H1 (cell line): Measurements from ENCODE around the gene RIPOR3. TPM values are rescaled to one million over a fixed set of nuclear protein-coding genes. Genes with fewer than 3 reads are reported as not detected.

ENCODE experiments used
- CTCF ChIA-PET: fragments of 300-600 bp; sonication (Branson Sonifier 250); formaldehyde crosslinking; loops from one replicate; lab custom pipeline; 2021; ENCODE audit not compliant: partially characterized antibody; lab: Charles Lee
- POLR2A ChIA-PET: fragments of 300-600 bp; sonication (Branson Sonifier 250); formaldehyde crosslinking; loops from one replicate; lab custom pipeline; 2021; ENCODE audit warnings: inconsistent platforms; ENCODE audit not compliant: partially characterized antibody; lab: Charles Lee
- DNase-seq, 2 experiments: peaks; one replicate each; pipeline versions ENCODE4 v3.0.0 to v3.0.0-alpha.2; 2010 to 2022; ENCODE audit warnings: low spot score in 2 of 2, low read depth in 1 of 2, mixed read lengths in 1 of 2
- FAIRE-seq: peaks from 2 replicates; lab custom pipeline; 2011; peaks lifted over from hg19 to GRCh38; lab: Jason Lieb, UNC
- H2AFZ ChIP-seq: 2 replicates; pipeline ENCODE4 v1.8.1; 2012; ENCODE audit warnings: low read length, inconsistent platforms
- H2AK5ac ChIP-seq: 2 replicates; pipeline ENCODE4 v1.6.1; 2013; ENCODE audit warnings: low read depth, low read length
- H2BK120ac ChIP-seq: replicated peaks from 2 replicates; pipeline ENCODE3; 2013; ENCODE audit warnings: low read depth, low read length, inconsistent platforms
- H2BK12ac ChIP-seq: 2 replicates; pipeline ENCODE4 v1.6.1; 2013; ENCODE audit warnings: low read depth, low read length
- H2BK15ac ChIP-seq: 2 replicates; pipeline ENCODE4 v1.6.1; 2013; ENCODE audit warnings: low read length
- H2BK20ac ChIP-seq: 2 replicates; pipeline ENCODE4 v1.6.1; 2013; ENCODE audit warnings: low read length
- H2BK5ac ChIP-seq: 2 replicates; pipeline ENCODE4 v1.6.1; 2013; ENCODE audit warnings: low read depth, low read length
- H3K14ac ChIP-seq: 2 replicates; pipeline ENCODE4 v1.6.1; 2013; ENCODE audit warnings: inconsistent platforms; ENCODE audit not compliant: insufficient read length
- H3K18ac ChIP-seq: 2 replicates; pipeline ENCODE4 v1.6.1; 2013; ENCODE audit warnings: low read length; ENCODE audit errors: extremely low read depth
- H3K23ac ChIP-seq: 2 replicates; pipeline ENCODE4 v1.6.1; 2013; ENCODE audit warnings: inconsistent platforms; ENCODE audit not compliant: insufficient read length
- H3K23me2 ChIP-seq: 2 replicates; pipeline ENCODE4 v1.6.1; 2013; ENCODE audit warnings: low read depth, low read length
- H3K27ac ChIP-seq: 2 replicates; pipeline ENCODE4 v1.6.1; 2011; ENCODE audit warnings: low read depth, low read length, inconsistent platforms
- H3K27me3 ChIP-seq, 4 experiments: replicated peaks in 1 of 4; 1 replicate in 1 of 4; 2 replicates in 3 of 4; pipeline versions ENCODE4 v1.6.1 to v1.8.1; 2011 to 2013; ENCODE audit warnings: low read length in 3 of 4, mild to moderate bottlenecking in 3 of 4, inconsistent platforms in 2 of 4, mixed read lengths in 2 of 4, moderate library complexity in 1 of 4; ENCODE audit not compliant: control insufficient read depth in 3 of 4, insufficient read depth in 3 of 4; ENCODE audit errors: extremely low read depth in 1 of 4
- H3K36me3 ChIP-seq, 4 experiments: 2 replicates each; pipeline versions ENCODE4 v1.6.1 to v1.8.1; 2011 to 2013; ENCODE audit warnings: mild to moderate bottlenecking in 4 of 4, low read length in 3 of 4, moderate library complexity in 2 of 4, control low read depth in 1 of 4, inconsistent platforms in 1 of 4; ENCODE audit not compliant: insufficient read depth in 4 of 4, control insufficient read depth in 2 of 4
- H3K4ac ChIP-seq: replicated peaks from 2 replicates; pipeline ENCODE3; 2013; ENCODE audit warnings: low read length, low read depth, mixed read lengths, inconsistent platforms; ENCODE audit not compliant: insufficient read length
- H3K4me1 ChIP-seq, 4 experiments: replicated peaks in 1 of 4; 1 replicate in 1 of 4; 2 replicates in 3 of 4; pipeline versions ENCODE4 v1.6.1 to v1.8.1; 2011 to 2013; ENCODE audit warnings: low read length in 3 of 4, inconsistent platforms in 2 of 4, mixed read lengths in 1 of 4; ENCODE audit not compliant: insufficient read depth in 4 of 4, control insufficient read depth in 3 of 4
- H3K4me2 ChIP-seq, 2 experiments: 2 replicates each; pipeline versions ENCODE4 v1.6.1 to v1.8.1; 2011 to 2013; ENCODE audit warnings: low read depth in 2 of 2, low read length in 2 of 2, control low read depth in 1 of 2, inconsistent platforms in 1 of 2, mild to moderate bottlenecking in 1 of 2; ENCODE audit not compliant: insufficient read depth in 1 of 2
- H3K4me3 ChIP-seq, 4 experiments: fragments of 200-600, 300-600 bp in 1 of 4; sonication (generic), shearing (Covaris generic), sonication (Bioruptor Twin) in 1 of 4; 2 replicates each; pipeline versions ENCODE4 v1.5.1 to v1.8.1; 2011 to 2016; ENCODE audit warnings: low read length in 4 of 4, low read depth in 3 of 4, control low read depth in 2 of 4, inconsistent platforms in 2 of 4, mild to moderate bottlenecking in 2 of 4, mixed read lengths in 1 of 4, moderate library complexity in 1 of 4; ENCODE audit not compliant: insufficient read depth in 2 of 4; ENCODE audit errors: extremely low read depth in 1 of 4
- H3K56ac ChIP-seq: replicated peaks from 2 replicates; pipeline ENCODE3; 2013; ENCODE audit warnings: low read depth, mild to moderate bottlenecking, mixed read lengths, low read length, inconsistent platforms; ENCODE audit not compliant: insufficient read length
- H3K79me1 ChIP-seq: 2 replicates; pipeline ENCODE4 v1.6.1; 2013; ENCODE audit warnings: low read depth, low read length, control low read depth
- H3K79me2 ChIP-seq, 2 experiments: 2 replicates each; pipeline versions ENCODE4 v1.6.1 to v1.8.1; 2012 to 2013; ENCODE audit warnings: low read length in 2 of 2, mild to moderate bottlenecking in 2 of 2, inconsistent platforms in 1 of 2; ENCODE audit not compliant: insufficient read depth in 2 of 2, control insufficient read depth in 1 of 2
- H3K9ac ChIP-seq, 4 experiments: replicated peaks in 1 of 4; 1 replicate in 1 of 4; 2 replicates in 3 of 4; pipeline versions ENCODE4 v1.6.1 to v1.8.1; 2011 to 2013; ENCODE audit warnings: low read depth in 3 of 4, low read length in 3 of 4, control low read depth in 2 of 4, mild to moderate bottlenecking in 2 of 4, moderate library complexity in 2 of 4, inconsistent platforms in 1 of 4; ENCODE audit errors: extremely low read depth in 1 of 4
- H3K9me3 ChIP-seq, 2 experiments: 2 replicates each; pipeline versions ENCODE4 v1.6.1 to v1.8.1; 2012 to 2013; ENCODE audit warnings: mild to moderate bottlenecking in 2 of 2, moderate library complexity in 2 of 2, control low read depth in 1 of 2, inconsistent platforms in 1 of 2, low read depth in 1 of 2, low read length in 1 of 2, mixed read lengths in 1 of 2; ENCODE audit not compliant: insufficient read depth in 2 of 2
- H4K20me1 ChIP-seq, 2 experiments: replicated peaks in 1 of 2; 2 replicates each; pipeline versions ENCODE3 to v1.8.1; 2011 to 2013; ENCODE audit warnings: inconsistent platforms in 2 of 2, low read length in 2 of 2, mild to moderate bottlenecking in 1 of 2; ENCODE audit not compliant: insufficient read depth in 2 of 2, control insufficient read depth in 1 of 2
- H4K5ac ChIP-seq: 2 replicates; pipeline ENCODE4 v1.6.1; 2013; ENCODE audit warnings: low read length, low read depth, mixed read lengths, inconsistent platforms; ENCODE audit not compliant: insufficient read length
- H4K8ac ChIP-seq: 2 replicates; pipeline ENCODE4 v1.8.0; 2013; ENCODE audit warnings: mild to moderate bottlenecking, moderate library complexity, low read length, inconsistent platforms; ENCODE audit not compliant: insufficient read depth; ENCODE audit errors: extremely low read depth
- H4K91ac ChIP-seq: replicated peaks from 2 replicates; pipeline ENCODE3; 2013; ENCODE audit warnings: low read length, mixed read lengths, inconsistent platforms; ENCODE audit not compliant: insufficient read length
- WGBS, 2 experiments: shearing (Covaris generic) in 1 of 2; methylation state at CpG; one replicate each; pipeline versions ENCODE4 v1.1.6 to v1.1.7; 2013 to 2015; ENCODE audit warnings: low lambda C conversion rate in 2 of 2, mixed read lengths in 2 of 2, inconsistent platforms in 1 of 2, low coverage in 1 of 2, missing lambda C conversion rate in 1 of 2; ENCODE audit not compliant: insufficient replicate concordance in 2 of 2, insufficient coverage in 1 of 2, insufficient read length in 1 of 2; ENCODE audit errors: extremely low coverage in 1 of 2, missing lambda C conversion rate in 1 of 2; 5-methylcytosine and 5-hydroxymethylcytosine counted together
- polyA plus RNA-seq, 7 experiments: library from polyadenylated mRNA; depleted of rRNA in 3 of 7; stranded (reverse) in 5 of 7; unstranded in 2 of 7; fragments of >200 nt in 5 of 7; fragments of 200-250 nt in 2 of 7; gene quantifications; 1 replicate in 5 of 7; 2 replicates in 1 of 7; 4 replicates in 1 of 7; pipeline versions ENCODE4 v1.2.1 to v1.2.3, GENCODE V29; 2011 to 2013; ENCODE audit warnings: missing spikeins in 2 of 7, mixed read lengths in 2 of 7
- total RNA-seq: library from RNA; stranded (reverse); fragmentation: NEBNext Ultra II Directional; extraction: Animal tissue kit (Norgen Biotek cat#: 25700); gene quantifications from 2 replicates; pipeline ENCODE4 v1.2.1, GENCODE V29; 2021

RIPOR3 gene
- total and polyA plus RNA-seq, 2 of the 8 experiments (the other 6 are each of a cell fraction or from before 2014, with no cell fraction given) = 3.6 to 4.5 TPM

DNA sequence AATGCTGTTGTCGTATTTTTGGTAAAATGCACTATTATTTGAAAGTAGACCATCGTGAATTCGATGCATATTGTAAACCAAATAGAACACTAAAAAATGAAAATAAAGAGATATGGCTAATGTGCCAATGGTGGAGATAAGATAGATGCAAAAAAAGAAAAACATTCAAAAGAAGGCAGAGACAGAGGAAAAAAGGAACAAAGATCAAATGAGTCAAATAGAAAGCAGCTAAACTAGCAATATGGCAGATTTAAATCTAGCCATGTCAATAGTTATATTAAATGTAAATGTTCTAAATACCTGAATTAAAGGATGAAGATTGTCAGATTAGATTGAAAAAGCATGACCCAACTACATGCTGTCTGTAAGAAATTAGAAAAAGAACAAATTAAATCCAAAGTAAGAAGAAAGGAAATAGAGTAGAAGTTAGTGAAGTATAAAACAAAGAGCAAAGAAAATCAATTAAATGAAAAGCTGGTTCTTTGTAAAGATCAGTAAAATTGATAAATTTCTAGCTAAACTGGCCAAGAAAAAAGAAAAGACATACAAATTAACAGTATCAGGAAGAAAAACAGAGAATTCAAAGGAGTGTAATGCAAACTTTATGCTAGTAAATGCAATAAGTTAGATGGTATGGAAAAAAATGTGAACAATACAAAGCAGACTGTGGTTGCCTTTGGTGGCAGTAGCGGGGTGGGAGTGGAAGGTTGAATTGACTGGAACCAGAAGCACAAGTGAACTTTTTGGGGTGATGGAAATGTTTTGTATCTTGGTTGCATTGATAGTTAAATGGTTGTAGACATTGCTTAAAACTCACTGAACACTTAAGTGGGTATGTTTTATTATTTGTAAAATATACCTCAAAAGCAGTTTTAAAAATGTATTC is 136.4 kb downstream of the RIPOR3 start:
- H3K79me2 ChIP-seq = peaks cover 0 to 9% of the 10 kb centered on the region in 2 experiments; a peak in 2 of 4 replicates

More for the DNA sequence above, 136.4 kb downstream of the RIPOR3 start:
- no peak overlapping the region for H2BK5ac ChIP-seq
- peaks cover 0 to 6% of the 10 kb centered on the region in 2 experiments for H4K20me1 ChIP-seq
- DNase-seq = no peak
- H3K23me2 ChIP-seq = peaks cover 2% of the 10 kb centered on the region; the same call in 1 of the 2 replicates
- H3K4ac ChIP-seq = no peak overlapping the region
- H3K4me1 ChIP-seq = no peaks in the 10 kb centered on the region
- H3K27me3 ChIP-seq = no peaks in the 10 kb centered on the region
- no peak overlapping the region for H2AFZ ChIP-seq
- no peak overlapping the region for H2BK15ac ChIP-seq
- H2BK120ac ChIP-seq = no peak overlapping the region
- H4K91ac ChIP-seq = no peak overlapping the region
- no peaks in the 10 kb centered on the region for H3K36me3 ChIP-seq
- H3K9ac ChIP-seq = no peak overlapping the region
- H2BK12ac ChIP-seq = no peak overlapping the region
- H4K8ac ChIP-seq = no peak overlapping the region
- no peak overlapping the region for H3K18ac ChIP-seq
- no peak overlapping the region for H3K14ac ChIP-seq
- peaks cover 4% of the 10 kb centered on the region for H3K79me1 ChIP-seq
- ChIA-PET POLR2A (no interaction called here), CTCF (interaction anchor here (1.1 to 1.4 kb wide), 2 partner anchors 19 to 21 kb away, joined by 4 read pairs; no protein-coding TSS in a partner anchor)
- H3K9me3 ChIP-seq = no peaks in the 10 kb centered on the region
- H3K4me3 ChIP-seq = no peak overlapping the region
- FAIRE-seq = no peak
- H3K27ac ChIP-seq = no peak overlapping the region
- no peak overlapping the region for H3K23ac ChIP-seq
- no peak overlapping the region for H4K5ac ChIP-seq
- no peak overlapping the region for H3K56ac ChIP-seq
- no peak overlapping the region for H2BK20ac ChIP-seq
- 92% methylated on average over 4 of the region's 4 CpGs; no CpG with 5 or more reads in 1 of the 2 experiments for WGBS, 2 experiments
- H2AK5ac ChIP-seq = no peak overlapping the region
- H3K4me2 ChIP-seq = no peak overlapping the region
